Stimulated activated CD8-positive, alpha-beta memory T cell treated with anti-CD3 and anti-CD28 coated beads, Interleukin-7, amount 100 ng/mL, for 1 hour (primary cell): ENCODE data around the gene PCYT1A.
"Not testable (repeated sequence)": the region's sequence is repeated elsewhere in the genome, so short reads cannot be mapped to it uniquely, and the experiment has no call there.

Experiments
- DNase-seq, 2 donors: peaks; one replicate each; pipeline ENCODE4 v3.0.0-alpha.2; 2020; ENCODE audit warnings: low read depth in 2 of 2

PCYT1A gene

GRCh38 chr3:196287090-196287439 lies 461 bp downstream of the PCYT1A start:
- DNase-seq = no peak

GRCh38 chr3:196284396-196284795 lies 3.1 kb downstream of the PCYT1A start:
- no peak for DNase-seq

DNA sequence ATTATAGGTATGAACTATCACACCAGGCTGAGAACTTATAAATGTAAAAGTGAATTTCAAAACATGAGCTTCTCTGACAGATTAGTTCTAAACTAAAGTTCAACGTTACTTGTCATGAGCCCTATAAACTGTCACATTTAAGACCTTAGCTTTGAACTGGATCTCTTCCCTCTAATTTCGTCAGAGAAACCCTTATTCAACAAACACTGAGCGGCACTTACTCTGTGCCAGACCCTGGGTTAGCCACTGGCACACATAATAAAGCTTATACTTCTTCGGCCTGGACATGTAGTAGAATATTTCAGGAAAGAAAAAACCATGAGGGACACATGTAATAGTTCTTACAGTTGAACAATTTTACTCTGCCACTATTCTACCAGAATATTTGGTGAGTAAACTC lies 5.6 kb downstream of the PCYT1A start:
- no peak for DNase-seq

GRCh38 chr3:196280689-196281440 lies 6.7 kb downstream of the PCYT1A start:
- no peak for DNase-seq

GRCh38 chr3:196275126-196275525 lies 12.4 kb downstream of the PCYT1A start:
- no peak for DNase-seq

DNA sequence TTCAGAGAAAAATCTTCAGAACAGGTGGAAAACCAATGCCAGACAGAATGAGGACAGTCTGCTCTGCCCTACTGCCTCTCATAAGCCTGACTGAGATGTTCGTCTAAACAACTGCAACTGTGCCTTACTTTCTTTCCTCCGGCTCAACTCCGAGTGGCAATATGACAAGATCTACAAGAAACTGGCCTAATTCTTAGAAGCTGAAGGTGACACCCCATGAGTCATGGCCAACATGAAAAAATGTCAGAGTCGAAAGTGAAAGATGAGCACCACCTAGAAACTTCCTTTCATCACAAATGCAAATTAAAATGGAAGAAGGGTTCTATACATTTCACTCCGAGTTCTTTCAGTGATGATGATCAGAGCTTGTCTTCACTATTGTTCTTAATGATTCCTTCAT lies 12.9 kb downstream of the PCYT1A start:
- peak; percentile 18 to 30 for DNase-seq

DNA sequence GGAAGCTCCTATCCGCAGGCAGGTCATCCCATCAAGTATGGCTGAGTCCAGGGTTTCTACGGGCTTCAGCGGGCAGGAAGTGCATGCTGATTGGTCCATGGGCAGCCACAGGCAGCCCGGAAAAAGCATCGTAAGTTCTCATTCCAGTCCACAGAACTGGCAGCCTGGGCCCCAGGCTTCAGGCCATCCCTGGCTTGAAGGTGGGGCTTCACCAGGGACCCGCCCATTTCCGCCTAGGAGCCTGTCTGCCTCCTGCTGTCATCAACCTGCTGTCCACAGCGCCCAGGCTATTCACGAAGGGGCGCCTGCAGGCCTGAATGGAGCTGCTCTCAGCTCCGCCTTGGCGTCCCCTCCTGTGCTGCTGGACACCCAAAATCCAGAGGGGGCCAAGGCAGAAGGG lies 13.9 kb downstream of the PCYT1A start:
- no peak for DNase-seq

GRCh38 chr3:196272826-196273225 lies 14.7 kb downstream of the PCYT1A start:
- no peak for DNase-seq

DNA sequence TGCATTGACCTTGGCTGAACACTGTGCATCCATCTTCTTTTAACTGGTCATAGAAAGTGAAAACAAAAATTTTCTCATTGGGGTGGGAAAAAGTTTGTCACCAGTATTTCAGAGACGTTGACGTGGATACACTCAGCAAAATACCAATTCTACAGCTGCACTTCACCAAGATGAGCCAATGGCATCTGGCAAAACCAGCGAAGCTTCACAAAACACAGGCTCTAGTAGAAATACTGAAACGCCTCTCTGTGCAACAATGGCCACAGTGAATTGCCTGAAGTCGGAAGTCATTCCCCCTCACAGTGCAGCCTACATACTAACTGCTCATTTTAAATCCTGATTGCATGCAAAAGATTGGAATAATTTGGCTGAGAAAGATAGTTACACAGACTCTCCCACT lies 17.0 kb downstream of the PCYT1A start:
- no peak for DNase-seq

GRCh38 chr3:196268284-196269163 lies 19.0 kb downstream of the PCYT1A start:
- DNase-seq = no peak

DNA sequence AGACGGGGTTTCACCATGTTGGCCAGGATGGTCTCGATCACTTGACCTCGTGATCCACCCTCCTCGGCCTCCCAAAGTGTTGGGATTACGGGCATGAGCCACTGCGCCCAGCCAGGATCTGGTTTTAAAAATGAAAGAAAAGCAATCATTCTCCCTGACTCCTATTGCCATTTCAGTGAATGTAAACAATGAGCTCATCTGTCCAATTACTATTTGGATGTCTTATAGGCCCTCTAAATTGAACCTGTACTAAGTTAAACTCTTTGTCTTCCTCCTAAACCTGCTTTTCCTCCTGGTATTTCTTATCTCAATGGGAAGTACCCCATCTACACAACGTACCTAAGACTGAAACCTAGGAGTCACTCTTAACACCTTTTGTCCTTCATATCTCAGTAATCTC lies 23.7 kb downstream of the PCYT1A start:
- DNase-seq = no peak

DNA sequence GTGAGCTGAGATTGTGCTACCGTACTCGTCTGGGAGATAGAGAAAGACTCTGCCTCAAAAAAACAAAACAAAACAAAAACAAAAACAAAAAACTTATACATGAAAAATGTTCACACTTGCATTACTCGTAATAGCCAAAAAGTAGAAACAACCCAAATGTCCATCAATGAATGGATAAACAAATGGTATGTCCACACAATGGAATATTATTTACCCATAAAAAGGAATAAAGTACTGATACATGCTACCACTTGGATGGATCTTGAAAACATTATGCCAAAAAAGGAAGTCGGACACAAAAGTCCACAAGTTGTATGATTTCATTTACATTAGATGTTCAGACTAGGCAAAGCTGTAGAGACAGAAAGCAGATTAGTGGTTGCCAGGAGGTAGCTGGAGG lies 26.7 kb downstream of the PCYT1A start:
- no peak for DNase-seq

- DNase-seq = no peak
Observed at GRCh38 chr3:196255776-196256175, 31.8 kb downstream of the PCYT1A start.

GRCh38 chr3:196254376-196255283 lies 32.9 kb downstream of the PCYT1A start:
- DNase-seq = no peak

DNA sequence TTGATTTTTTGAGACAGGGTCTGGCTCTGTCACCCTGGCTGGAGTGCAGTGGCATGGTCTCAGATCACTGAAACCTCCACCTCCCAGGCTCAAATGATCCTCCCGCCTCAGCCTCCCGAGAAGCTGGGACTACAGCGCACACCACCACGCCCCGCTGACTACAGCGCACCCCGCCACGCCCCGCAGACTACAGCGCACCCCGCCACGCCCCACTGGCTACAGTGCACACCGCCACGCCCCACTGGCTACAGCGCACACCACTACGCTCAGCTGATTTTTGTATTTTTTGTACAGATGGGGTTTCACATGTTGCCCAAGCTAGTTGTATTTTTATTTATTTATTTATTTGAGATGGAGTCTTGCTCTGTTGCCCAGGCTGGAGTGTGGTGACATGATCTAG lies 35.6 kb downstream of the PCYT1A start:
- no peak for DNase-seq

GRCh38 chr3:196246612-196247308 lies 40.8 kb downstream of the PCYT1A start:
- DNase-seq = no peak

DNA sequence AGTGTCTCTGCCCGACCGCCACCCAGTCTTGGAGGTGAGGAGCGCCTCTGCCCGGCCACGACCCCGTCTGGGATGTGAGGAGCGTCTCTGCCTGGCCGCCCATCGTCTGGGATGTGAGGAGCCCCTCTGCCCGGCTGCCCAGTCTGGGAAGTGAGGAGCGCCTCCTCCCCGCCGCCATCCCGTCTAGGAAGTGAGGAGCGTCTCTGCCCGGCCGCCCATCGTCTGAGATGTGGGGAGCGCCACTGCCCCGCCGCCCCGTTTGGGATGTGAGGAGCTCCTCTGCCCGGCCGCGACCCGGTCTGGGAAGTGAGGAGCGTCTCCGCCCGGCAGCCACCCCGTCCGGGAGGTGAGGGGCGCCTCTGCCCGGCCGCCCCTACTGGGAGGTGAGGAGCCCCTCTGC lies 43.4 kb downstream of the PCYT1A start:
- DNase-seq = not testable (repeated sequence)

GRCh38 chr3:196241704-196242103 lies 45.8 kb downstream of the PCYT1A start:
- DNase-seq = no peak

GRCh38 chr3:196240424-196240823 lies 47.1 kb downstream of the PCYT1A start:
- no peak for DNase-seq

DNA sequence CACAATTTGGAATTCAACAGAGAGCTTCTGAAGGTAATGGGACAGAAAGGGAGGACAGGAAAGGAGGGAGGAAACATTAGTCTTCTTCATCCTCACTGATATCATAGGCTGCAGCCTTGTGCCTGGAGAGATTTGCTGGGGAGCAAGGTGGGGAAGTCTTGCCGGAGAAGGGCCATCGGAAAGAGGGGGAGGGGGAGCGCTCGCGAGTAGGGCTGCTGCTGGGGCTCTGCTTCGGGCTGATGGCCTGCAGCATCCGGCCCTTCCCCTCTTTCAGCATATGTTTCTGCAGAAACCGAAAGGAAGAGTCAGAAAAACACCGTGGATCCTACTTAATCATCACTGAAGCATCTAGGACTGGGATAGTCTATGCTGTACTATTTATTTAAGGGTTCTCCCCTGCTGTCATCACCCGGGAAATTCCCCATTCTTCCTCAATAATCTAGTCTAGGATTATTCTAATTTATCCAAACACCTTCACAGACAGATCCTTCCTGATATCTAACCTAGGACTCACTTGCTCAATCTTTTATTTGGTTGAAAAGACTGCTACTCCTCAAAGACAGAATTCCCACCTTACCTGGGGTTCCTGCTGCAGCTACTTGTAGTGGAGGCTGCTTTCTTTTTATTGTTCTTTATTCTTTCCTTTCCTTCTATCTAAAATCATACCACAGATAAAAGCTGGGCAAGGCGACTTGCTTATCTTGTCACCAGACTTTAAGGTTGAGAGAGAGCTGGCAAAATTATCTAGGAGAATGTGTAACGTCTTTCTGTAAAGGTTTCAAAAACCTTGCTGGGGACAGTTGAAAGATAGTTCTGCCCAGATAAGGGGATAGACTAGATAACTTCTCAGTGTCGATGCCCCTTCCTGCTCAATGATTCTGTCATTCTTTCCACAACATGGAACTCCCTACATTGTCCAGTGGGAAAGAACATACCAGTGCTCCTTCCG lies 48.6 kb downstream of the PCYT1A start:
- no peak for DNase-seq
